ENCODE results near the gene JMY. TPM values are rescaled to one million over a fixed set of nuclear protein-coding genes. Genes with fewer than 3 reads are reported as not detected.

Gene JMY
- polyA plus RNA-seq, 1 donor (not counting 4 experiments of a cell fraction or from before 2014, with no cell fraction given) = 3.3 TPM

- H3K9me1 ChIP-seq (ENCODE audit: control insufficient read depth, extremely low read depth, insufficient read depth, low read length) = no peaks in the 10 kb centered on the region
- dilution Hi-C loops (cut with MboI; ENCODE audit: extremely low pct_ligation_motif_present, low sequenced_read_pairs) = no loop called here
- H3K9ac ChIP-seq (ENCODE audit: control insufficient read depth, extremely low read depth, insufficient read depth, low read length) = no peak overlapping the region
- FAIRE-seq = no peak
- no peak for DNase-seq (ENCODE audit: low read depth, low spot score)
- no peak overlapping the region for H2AFZ ChIP-seq (ENCODE audit: control insufficient read depth, low read length)
- no peak overlapping the region for H3K4me2 ChIP-seq (ENCODE audit: control insufficient read depth, extremely low read depth, insufficient read depth, low read depth, low read length)
- no peaks in the 10 kb centered on the region for H3K27me3 ChIP-seq (ENCODE audit: control insufficient read depth, extremely low read depth, insufficient read depth, low read length)
- TF ChIP-seq EZH2 (IDR thresholded peaks at IDR 0.05; ENCODE audit: low read length) (no peak), CTCF (optimal IDR thresholded peaks at IDR 0.05 in 1 of 3, IDR thresholded peaks at IDR 0.05 in 1 of 3, conservative IDR thresholded peaks at IDR 0.05 in 1 of 3; ENCODE audit: extremely low read depth in 1 of 3, insufficient read depth in 2 of 3, low read length in 3 of 3) (no peak)
- H3K4me3 ChIP-seq (ENCODE audit: control insufficient read depth in 2 of 3, extremely low read depth in 1 of 3, insufficient read depth in 2 of 3, low read depth in 1 of 3, low read length in 3 of 3) = no peak overlapping the region
- no peaks in the 10 kb centered on the region for H4K20me1 ChIP-seq (ENCODE audit: control insufficient read depth, extremely low read depth, insufficient read depth, low read length)
- H3K27ac ChIP-seq (ENCODE audit: control insufficient read depth, insufficient read depth, low read length) = no peak overlapping the region
- H3K79me2 ChIP-seq (ENCODE audit: control insufficient read depth, insufficient read depth, low read length) = no peaks in the 10 kb centered on the region
- H3K4me1 ChIP-seq (ENCODE audit: control insufficient read depth, extremely low read depth, insufficient read depth, low read length) = no peaks in the 10 kb centered on the region
- no peaks in the 10 kb centered on the region for H3K9me3 ChIP-seq (ENCODE audit: control insufficient read depth, low read depth, low read length)
- no peaks in the 10 kb centered on the region for H3K36me3 ChIP-seq (ENCODE audit: control insufficient read depth in 2 of 2, extremely low read depth in 1 of 2, insufficient read depth in 2 of 2, low read length in 2 of 2)
Observed at GRCh38 chr5:79269733-79270166, 33.8 kb downstream of the JMY start.

- no peaks in the 10 kb centered on the region for H4K20me1 ChIP-seq (ENCODE audit: control insufficient read depth, extremely low read depth, insufficient read depth, low read length)
- no peak overlapping the region for H3K4me3 ChIP-seq (ENCODE audit: control insufficient read depth in 2 of 3, extremely low read depth in 1 of 3, insufficient read depth in 2 of 3, low read depth in 1 of 3, low read length in 3 of 3)
- H3K79me2 ChIP-seq (ENCODE audit: control insufficient read depth, insufficient read depth, low read length) = no peaks in the 10 kb centered on the region
- H3K36me3 ChIP-seq (ENCODE audit: control insufficient read depth in 2 of 2, extremely low read depth in 1 of 2, insufficient read depth in 2 of 2, low read length in 2 of 2) = no peaks in the 10 kb centered on the region
- H3K9me3 ChIP-seq (ENCODE audit: control insufficient read depth, low read depth, low read length) = no peaks in the 10 kb centered on the region
- no peaks in the 10 kb centered on the region for H3K9me1 ChIP-seq (ENCODE audit: control insufficient read depth, extremely low read depth, insufficient read depth, low read length)
- H2AFZ ChIP-seq (ENCODE audit: control insufficient read depth, low read length) = no peak overlapping the region
- no peak for FAIRE-seq
- dilution Hi-C loops (cut with MboI; ENCODE audit: extremely low pct_ligation_motif_present, low sequenced_read_pairs) = no loop called here
- no peak overlapping the region for H3K27ac ChIP-seq (ENCODE audit: control insufficient read depth, insufficient read depth, low read length)
- peaks cover 7% of the 10 kb centered on the region for H3K4me1 ChIP-seq (ENCODE audit: control insufficient read depth, extremely low read depth, insufficient read depth, low read length)
- H3K9ac ChIP-seq (ENCODE audit: control insufficient read depth, extremely low read depth, insufficient read depth, low read length) = no peak overlapping the region
- no peak for DNase-seq (ENCODE audit: low read depth, low spot score)
- H3K27me3 ChIP-seq (ENCODE audit: control insufficient read depth, extremely low read depth, insufficient read depth, low read length) = no peaks in the 10 kb centered on the region
- H3K4me2 ChIP-seq (ENCODE audit: control insufficient read depth, extremely low read depth, insufficient read depth, low read depth, low read length) = no peak overlapping the region
- TF ChIP-seq EZH2 (IDR thresholded peaks at IDR 0.05; ENCODE audit: low read length) (no peak), CTCF (optimal IDR thresholded peaks at IDR 0.05 in 1 of 3, IDR thresholded peaks at IDR 0.05 in 1 of 3, conservative IDR thresholded peaks at IDR 0.05 in 1 of 3; ENCODE audit: extremely low read depth in 1 of 3, insufficient read depth in 2 of 3, low read length in 3 of 3) (no peak)
Observed at GRCh38 chr5:79273341-79273740, 37.4 kb downstream of the JMY start.
